Activated CD4-positive, alpha-beta T cell treated with anti-CD3 and anti-CD28 coated beads for 24 hours (primary cell): ENCODE measurements around the gene CXCR3.
A peak's percentile ranks its signal among the peaks of the same experiment; 100 is the strongest.

ENCODE experiments used
- DNase-seq, 2 donors: peaks; one replicate each; pipeline ENCODE4 v3.0.0-alpha.2; 2020; ENCODE audit warnings: low read depth in 2 of 2

CXCR3 gene

DNA sequence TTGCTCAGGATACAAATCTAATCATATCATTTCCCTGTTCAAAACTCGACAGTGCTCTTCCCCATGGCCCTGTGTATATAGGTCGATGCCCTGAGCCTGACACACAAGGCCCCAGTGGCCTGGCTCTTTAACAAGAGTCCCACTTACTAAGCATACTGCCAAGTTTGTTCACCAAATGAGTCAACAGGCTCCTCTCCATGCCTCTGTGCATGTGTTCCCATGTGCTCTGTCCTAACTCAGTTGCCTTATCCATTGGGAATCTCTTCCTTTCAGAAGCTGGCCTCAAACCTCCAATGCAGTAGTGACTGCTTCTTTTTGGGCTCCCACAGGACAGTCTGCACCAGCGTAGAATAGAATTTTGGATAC is 18.9 kb upstream of the CXCR3 start:
- DNase-seq, result no peak

DNA sequence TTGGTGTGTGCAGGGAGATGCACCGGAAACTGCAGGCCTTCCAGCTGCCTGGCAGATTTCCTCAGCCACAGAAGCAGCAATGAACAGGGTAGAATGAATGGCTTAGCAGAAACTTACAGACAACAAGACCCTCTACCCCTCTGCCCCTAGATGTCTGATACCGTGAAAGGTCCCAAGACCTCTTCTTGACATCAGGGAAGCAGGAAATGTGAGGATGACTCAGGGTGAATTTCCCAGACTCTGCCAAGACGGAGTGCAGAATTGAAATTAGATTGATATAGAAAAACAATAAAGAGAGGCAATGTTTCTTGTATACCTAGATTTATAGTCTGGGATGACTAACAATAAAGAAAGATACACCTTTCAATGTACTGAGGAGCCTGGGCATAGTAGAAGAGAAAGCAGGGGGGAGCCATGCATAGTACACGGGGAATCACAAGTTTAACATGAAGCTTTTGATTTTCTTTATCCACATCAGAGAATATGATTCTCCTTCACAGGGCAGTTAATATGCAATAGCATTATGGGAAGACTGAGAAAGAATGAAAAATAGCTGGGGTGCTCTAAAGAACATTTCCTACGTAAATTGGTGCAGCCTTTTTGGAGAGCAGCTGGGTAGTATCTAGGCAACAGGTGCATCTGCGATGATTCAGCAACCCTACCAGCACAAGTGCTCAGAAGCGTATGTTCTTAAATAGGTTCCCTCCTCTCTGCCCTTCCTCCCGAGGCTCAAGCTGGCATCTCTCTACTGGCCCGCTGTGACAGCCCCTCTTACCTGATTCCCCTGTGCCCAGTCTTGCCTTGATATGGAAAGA is 18.3 kb upstream of the CXCR3 start:
- DNase-seq, result no peak

DNA sequence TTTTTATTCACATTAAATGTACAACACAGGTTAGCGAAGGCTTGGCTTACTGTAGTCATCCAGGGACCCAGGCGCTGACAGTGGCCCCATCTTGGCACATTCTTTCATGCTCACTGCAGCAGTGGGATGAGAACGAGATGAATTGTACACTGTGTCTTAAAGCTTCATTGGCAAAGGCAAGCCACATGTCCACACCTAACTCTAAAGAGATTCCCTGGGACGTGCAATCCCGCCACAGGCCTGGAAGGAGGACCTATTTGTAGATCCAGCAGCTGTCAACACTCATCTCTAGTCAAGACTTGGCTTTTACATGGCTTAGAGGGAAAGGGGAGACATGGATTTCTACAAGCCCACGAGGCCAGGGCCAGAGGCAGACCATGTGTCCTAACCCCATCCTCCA is 16.1 kb upstream of the CXCR3 start:
- DNase-seq, result no peak

DNA sequence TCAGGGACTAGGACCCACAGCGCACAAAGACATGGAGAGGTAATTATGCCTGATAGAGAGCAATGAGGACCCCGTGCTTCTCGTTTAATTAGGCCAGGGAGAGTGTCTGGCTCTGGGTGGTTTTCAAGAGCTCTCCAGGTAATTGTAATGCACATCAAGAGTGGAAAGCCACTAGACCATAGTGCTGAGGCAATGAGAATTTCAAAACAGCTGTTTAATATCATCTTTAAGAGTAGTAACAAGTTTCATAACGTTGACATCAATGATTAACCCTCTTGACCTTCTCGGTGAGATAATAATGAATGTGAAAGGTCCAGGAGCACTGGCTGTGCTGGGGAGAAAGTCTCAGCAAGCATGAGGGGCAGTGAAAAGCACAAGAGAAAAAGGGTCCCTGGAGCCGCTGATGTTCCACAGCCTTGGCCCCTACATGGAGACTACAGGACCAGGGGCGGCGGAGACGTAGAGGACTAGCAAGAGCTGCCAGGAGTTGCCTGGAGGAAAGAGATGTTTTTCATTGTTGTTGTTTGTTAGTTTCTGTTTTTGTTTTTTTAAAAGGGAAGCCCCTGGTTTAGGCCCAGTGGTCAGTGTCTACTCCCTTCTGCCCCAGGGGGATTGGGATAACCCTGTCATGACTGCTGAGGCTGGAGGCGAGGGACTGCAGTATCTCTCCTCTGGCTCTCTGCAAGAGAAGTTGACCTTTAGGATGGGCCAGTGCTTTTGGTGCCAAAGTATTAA is 14.8 kb upstream of the CXCR3 start:
- DNase-seq, result no peak

DNA sequence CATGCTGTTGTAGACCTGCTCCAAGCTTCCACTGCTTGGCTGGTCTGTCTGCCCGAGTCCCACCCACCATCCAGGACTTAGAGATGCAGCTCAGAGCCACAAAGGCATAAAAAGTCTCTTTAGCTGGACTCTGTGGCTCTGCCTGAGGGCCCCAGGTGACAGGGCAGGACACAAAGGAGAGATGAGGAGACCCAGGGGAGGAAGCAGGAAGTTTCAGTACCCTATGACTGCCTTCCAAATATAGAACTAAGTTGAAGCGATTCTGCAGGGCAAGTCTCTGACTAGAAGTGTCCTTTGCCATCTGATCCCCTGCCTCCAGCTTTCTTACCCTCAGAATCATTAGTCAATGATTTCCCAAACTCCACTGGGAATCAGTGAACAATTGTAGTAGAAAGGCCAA is 11.2 kb upstream of the CXCR3 start:
- no peak for DNase-seq

DNA sequence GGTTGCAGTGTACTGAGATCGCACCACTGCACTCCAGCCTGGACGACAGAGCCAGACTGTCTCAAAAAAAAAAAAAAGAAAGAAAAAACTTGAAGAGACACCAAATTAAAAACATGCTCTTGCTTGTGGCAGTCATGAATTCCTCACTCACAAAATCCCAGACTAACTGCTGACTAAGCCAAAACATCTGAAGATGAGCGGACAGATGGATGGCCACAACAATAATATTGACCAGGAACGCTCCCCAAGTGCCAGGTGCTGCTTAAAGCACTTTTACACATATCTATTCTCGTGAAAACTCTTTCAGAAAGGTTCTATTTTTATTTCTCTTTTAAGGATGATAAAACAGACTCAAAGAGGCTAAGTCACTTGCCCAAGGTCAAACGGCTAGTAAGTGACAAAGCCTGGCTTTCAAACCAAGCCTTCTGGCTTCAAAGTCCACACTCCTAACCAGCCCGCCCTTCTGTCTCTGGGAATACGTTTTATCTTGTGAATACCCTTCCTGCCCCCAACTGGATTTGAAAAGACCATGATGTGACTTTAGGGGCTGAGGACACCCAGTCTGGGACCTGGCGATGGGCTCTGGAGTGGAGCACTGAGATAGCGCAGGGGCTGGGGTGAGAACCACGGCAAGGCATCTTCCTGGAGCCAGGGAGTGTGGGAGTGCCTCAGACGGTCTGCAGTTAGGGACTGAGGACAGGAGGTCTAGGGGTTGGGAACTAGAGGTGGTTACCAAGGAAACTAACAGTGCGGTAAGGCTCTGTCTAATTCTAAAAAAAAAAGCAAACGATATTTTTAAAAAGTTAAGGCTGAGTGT is 9.5 kb upstream of the CXCR3 start:
- DNase-seq, result no peak

DNA sequence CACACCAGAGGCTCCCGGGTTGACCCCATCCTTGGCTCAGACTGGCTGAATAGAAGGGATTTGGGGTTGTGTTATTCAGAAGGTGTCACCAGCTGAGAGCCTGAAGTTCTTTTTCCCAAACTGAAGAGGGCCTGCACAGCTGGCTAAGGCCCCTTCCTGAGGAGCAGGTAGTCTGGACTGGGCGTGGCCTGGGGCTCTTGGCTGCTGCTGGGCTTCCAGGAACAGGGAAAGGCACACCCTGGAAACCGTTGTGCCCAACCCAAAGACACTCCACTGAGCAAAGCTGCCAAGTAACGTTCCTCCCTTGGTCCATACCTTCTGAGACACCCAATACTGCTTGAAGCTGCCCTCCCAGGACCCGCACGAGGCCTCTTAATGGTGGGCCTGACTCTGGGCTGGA is 8.3 kb upstream of the CXCR3 start:
- DNase-seq, result no peak

DNA sequence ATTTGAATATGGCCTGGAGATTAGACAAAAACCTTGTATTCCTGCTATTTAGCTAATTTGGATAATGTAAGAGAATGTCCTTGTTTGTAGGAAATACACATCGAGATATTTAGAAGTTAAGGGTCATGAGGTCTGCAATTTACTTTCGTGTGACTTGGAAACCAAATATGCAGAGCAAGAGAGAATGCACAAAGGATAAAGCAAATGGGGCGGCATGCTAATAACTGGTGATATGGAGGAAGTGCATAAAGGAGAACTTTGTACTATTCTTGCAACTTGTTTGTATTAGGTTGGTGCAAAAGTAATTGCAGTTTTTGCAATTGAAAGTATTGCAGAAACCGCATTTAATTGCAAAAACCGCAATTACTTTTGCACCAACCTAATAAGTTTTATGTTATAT is 7.2 kb upstream of the CXCR3 start:
- no peak for DNase-seq

DNA sequence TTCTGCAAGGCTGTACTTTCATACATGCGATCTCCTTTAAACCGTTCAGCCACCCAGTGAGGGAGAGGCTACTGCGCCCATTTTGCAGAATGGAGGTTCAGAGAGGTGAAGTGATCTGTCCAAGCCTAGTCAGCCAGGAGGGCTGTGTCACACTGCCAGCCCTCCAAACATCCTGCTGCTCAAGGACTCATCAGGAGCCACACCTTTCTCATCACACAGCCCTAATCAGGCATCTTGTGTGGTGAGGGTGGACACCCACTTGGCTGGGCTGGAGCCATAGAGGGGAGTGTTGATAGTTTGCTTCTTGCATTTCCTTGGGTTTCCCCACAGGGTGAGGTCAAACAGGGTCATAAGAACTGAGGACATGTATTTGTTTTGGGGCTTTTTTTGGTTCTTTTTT is 5.4 kb upstream of the CXCR3 start:
- no peak for DNase-seq

DNA sequence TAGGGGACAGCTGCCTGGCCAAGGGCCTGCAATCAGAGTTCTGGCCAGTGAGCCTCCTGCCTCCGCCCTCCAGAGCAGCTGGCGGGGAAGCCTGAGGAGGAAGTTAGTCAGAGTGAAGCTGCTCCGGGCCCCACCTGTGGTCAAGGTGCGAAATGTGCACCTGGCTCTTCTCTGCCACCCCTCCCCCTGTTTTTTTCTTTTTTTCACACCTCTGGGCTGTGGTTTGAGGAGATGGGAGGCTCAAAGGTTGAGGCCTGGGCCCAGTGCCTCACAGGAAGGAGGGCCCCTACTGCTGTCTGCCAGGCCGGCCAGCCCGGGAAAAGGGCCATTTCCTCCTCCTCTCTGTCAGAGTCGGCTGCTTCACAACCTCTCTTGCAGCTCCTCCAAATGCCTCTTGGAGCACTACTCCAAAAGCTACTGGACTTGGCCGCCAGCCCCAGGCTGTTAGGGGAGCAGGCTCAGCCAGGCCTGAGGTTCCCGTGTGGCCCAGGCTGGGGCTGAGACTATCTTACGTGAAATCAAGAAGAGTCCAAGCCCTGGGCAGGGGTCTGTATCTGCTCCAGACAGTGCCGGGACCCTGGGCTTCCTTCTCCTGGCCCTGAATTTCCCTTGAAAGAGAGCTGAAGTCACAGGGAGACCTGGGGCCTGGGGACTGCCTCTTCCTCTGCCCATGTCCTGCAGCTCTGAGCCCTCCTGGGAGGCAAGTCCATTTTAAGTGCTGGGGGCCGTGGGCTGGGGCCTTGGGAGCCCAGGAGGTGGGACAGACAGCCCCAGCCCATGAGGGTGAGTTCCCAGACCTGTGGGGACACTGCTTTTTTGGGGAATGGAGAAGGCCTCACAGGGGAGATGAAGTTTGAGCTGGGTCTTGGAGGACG is 4.5 kb upstream of the CXCR3 start:
- peak; percentile 46 to 59 for DNase-seq

DNA sequence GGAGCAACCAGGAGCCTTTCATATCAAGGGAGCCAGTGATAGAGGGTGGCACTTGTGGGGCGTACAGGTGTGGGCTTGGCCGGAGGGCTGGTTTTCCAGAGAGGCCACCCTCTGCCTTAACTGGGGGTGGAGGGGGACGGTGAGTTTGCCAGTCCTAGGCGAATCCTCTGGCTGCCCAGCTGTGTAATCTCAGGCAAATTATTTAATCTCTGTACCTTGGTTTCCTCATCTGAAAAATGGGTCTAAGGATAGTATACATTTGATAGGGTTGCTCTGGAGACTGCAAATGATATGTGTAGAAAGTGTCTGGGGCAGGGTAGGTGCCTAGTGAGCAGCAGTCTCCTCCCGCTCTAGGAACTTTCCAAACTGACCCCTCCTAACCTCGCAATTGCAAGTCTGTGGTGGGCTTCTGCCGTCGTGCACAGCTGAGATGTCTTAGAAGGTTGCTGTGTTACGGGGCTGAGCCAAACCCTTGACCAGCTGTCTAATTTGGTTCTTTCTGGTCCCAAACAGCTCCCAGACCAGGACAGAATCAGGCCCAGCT is 3.8 kb upstream of the CXCR3 start:
- no peak for DNase-seq

DNA sequence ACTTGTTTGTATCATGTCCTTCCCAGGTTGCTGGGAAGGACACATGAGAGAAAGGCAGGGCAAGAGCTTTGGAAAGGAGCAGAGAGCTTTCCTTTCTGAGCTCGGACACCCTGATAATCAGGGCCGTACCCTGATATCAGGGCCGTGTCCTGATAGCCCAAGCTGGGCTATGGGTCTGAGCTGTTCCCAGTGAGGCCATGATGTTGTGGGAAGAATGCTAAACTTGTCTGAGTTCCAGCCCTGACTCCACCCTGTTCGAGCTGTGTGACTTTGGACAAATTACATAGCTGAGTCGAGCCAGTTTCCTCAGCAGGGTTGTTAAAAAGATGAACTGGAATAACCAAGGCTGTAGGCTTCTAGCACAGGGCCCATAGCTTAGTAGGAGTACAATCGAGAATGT is 3.3 kb upstream of the CXCR3 start:
- no peak for DNase-seq

DNA sequence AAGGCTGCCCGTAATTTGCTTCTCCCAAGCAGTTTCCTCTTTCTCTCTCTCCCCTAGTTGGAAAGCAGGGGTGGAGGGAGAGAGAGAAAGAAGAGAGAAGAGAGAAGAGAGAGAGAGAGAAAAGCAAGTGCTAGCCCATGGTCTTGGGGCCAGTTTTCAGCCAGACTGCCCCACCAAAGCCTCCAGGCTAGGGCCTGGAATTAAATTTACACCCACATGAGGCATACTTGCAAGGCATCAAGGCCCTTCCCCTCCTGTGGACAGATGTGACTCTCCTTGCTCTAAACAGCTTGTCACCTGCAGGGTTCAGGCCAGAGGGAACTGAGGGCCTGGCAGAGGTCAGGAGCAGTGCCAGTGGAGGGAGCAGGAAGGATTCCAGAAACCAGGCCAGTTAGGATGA is 1.7 kb upstream of the CXCR3 start:
- DNase-seq, result no peak

DNA sequence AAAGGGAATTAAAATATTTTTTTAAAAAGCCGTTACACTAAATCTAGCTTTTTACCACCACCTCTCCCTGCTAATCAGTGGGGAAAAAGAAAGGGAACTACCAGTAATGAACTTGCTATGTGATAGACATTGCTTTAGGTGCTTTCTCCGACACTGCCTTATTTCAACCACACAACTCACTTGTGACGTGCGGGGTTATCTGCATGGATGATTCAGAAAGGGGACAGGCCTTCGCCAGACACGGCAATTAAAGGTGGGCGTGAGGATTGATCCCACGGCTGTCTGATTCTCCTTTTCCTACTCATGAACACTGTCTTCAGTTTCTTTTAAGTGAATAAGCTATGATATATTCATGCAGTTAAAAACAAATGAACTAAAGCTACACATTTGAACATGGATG is 882 bp upstream of the CXCR3 start:
- DNase-seq, result peak; percentile 40 to 43

DNA sequence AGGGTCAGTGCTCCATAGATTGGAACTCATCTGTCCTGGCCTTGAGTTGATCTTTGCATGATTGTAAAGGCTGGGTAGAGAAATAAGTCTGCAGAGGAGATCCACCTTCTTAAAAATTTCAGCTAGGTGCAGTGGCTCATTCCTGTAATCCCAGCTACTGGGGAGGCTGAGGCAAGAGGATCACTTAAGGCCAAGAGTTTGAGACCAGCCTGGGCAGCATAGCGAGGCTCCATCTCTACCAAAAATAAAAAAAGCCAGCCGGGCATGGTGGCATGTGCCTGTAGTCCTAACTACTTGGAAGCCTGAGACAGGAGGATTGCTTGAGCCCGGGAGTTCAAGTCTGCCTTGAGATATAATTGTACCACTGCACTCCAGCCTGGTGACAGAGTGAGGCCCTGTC is 476 bp upstream of the CXCR3 start:
- no peak for DNase-seq

DNA sequence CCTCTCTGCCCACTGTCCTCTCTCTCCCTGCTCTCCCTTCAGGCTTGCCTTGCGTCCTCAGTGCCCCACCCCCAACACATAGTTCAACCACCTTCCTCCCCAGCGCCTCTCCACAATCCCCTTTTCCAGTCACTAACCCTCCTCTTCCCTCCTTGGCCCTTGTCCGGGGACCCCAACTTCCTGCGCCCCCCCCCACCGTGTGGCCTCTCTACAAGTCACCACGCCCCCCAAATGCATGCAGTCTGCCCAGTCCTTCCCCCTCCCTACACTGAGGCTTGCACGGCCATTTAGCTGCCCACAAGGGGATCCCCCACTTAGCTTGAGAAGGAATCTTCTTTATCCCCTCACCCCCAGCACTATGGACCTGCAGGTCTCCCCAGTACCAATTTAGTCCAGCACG is 569 bp downstream of the CXCR3 start:
- DNase-seq, result no peak

DNA sequence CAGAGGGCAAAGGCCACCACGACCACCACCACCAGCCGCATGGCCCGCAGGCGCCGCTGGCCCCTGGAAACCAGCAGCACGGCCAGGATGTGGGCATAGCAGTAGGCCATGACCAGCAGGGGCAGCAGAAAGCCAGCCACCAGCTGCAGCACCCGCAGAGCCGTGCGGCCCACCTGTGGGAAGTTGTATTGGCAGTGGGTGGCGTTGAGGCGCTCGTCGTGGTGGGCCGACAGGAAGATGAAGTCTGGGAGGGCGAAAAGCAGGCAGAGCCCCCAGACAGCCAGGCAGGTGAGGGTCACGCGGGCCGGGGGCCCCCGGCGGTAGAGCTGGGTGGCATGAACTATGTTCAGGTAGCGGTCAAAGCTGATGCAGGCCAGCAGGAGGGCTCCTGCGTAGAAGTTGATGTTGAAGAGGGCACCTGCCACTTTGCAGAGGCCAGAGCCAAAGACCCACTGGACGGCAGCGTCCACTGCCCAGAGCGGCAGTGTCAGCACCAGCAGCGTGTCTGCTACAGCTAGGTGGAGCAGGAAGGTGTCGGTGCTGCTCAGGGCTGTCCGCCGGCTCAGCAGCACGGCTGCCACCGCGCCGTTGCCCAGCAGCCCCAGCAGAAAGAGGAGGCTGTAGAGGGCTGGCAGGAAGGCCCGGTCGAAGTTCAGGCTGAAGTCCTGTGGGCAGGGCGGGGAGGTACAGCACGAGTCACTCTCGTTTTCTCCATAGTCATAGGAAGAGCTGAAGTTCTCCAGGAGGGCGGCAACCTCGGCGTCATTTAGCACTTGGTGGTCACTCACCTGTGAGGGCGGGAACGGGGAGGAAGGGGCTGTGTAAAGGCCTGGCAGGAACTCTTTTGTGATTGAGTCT is 1.4 kb downstream of the CXCR3 start:
- no peak for DNase-seq

DNA sequence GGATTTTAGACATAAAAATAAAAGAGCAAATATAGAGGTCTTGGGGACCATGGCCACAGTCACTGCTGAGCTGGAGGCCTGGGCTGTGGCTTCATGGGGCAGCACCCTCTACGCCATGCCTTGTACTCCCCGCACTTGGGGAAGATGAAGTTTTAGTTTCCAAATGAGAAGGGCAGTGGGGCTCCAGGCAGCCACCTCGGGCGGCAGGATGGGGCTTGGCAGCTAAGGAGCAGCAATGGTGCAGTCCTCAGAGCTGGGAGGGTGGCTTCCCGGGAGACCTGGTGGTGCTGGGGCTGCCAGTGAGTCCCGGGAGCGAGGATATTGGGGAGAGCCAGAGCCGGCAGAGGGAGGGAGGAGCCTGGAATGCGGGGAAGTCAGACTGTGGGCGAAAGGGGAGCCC is 2.4 kb downstream of the CXCR3 start:
- no peak for DNase-seq

DNA sequence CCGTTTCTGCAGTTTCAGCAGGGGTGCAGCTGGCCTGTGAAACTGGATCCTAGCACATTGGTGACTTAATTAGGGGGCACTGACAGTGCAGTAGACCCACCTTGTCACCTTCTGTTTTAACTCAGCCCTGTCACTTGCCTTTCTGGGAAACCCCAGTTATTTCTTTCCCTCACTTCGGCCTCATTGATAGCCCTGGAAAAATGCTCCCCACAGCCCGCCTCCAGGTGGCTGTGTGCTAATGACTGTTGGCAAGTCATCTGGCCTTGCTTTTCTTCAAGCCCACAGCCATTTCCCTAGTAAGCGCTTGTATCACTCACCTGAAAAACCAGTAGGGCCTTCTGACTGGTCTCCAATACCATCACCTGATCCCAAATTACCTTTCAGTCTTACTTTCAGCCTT is 3.3 kb downstream of the CXCR3 start:
- no peak for DNase-seq

DNA sequence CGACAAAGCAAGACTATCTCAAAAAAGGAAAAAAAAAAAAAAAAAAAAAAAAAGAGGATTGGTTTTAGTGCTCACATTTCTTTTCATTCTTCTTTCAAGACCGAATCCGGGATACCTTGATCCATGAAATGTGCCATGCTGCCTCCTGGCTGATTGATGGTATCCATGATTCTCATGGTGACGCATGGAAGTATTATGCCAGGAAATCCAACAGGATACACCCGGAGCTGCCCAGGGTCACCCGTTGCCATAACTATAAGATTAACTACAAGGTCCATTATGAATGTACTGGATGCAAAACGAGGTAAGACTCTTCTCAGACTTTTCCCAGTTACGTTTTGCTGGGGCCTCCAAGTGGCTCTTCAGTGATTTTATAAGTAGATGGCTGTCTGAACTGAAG is 6.1 kb downstream of the CXCR3 start:
- no peak for DNase-seq
